Urinary bladder (tissue), 4 donors: ENCODE results near the gene EFR3B. TPM values are rescaled to one million over a fixed set of nuclear protein-coding genes. Genes with fewer than 3 reads are reported as not detected.
"Not testable (repeated sequence)": the region's sequence is repeated elsewhere in the genome, so short reads cannot be mapped to it uniquely, and the experiment has no call there.

ENCODE experiments used
- DNase-seq: peaks from one replicate; pipeline ENCODE4 v3.0.0-alpha.2; 2015; ENCODE audit errors: extremely low spot score
- H3K27ac ChIP-seq: one replicate; pipeline ENCODE4 v1.5.1; 2013; ENCODE audit warnings: low read depth, mild to moderate bottlenecking, moderate library complexity
- H3K36me3 ChIP-seq: one replicate; pipeline ENCODE4 v1.6.1; 2013; ENCODE audit warnings: mild to moderate bottlenecking, moderate library complexity; ENCODE audit not compliant: insufficient read depth
- H3K4me1 ChIP-seq: one replicate; pipeline ENCODE4 v1.6.1; 2013; ENCODE audit warnings: mild to moderate bottlenecking, moderate library complexity; ENCODE audit not compliant: insufficient read depth
- H3K4me3 ChIP-seq: one replicate; pipeline ENCODE4 v1.5.1; 2013; ENCODE audit warnings: low read depth, low read length
- WGBS: extraction: QIAGEN DNeasy Blood & Tissue Kit; methylation state at CpG from one replicate; pipeline ENCODE4 v1.1.7; 2013; 5-methylcytosine and 5-hydroxymethylcytosine counted together
- polyA plus RNA-seq: library from polyadenylated mRNA; stranded (reverse); fragments of 200-250 nt; gene quantifications from one replicate; pipeline ENCODE4 v1.2.3, GENCODE V29; 2013
- total RNA-seq: library from RNA; depleted of rRNA; stranded (reverse); fragments of >200 nt; gene quantifications from one replicate; pipeline ENCODE4 v1.2.3, GENCODE V29; 2014
- donor health status: healthy with polysubstance abuse.
- donor health status: healthy.

The EFR3B gene, protein sequence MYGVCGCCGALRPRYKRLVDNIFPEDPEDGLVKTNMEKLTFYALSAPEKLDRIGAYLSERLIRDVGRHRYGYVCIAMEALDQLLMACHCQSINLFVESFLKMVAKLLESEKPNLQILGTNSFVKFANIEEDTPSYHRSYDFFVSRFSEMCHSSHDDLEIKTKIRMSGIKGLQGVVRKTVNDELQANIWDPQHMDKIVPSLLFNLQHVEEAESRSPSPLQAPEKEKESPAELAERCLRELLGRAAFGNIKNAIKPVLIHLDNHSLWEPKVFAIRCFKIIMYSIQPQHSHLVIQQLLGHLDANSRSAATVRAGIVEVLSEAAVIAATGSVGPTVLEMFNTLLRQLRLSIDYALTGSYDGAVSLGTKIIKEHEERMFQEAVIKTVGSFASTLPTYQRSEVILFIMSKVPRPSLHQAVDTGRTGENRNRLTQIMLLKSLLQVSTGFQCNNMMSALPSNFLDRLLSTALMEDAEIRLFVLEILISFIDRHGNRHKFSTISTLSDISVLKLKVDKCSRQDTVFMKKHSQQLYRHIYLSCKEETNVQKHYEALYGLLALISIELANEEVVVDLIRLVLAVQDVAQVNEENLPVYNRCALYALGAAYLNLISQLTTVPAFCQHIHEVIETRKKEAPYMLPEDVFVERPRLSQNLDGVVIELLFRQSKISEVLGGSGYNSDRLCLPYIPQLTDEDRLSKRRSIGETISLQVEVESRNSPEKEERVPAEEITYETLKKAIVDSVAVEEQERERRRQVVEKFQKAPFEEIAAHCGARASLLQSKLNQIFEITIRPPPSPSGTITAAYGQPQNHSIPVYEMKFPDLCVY
- total RNA-seq (3.8 TPM), polyA plus RNA-seq (0.51 TPM)

DNA sequence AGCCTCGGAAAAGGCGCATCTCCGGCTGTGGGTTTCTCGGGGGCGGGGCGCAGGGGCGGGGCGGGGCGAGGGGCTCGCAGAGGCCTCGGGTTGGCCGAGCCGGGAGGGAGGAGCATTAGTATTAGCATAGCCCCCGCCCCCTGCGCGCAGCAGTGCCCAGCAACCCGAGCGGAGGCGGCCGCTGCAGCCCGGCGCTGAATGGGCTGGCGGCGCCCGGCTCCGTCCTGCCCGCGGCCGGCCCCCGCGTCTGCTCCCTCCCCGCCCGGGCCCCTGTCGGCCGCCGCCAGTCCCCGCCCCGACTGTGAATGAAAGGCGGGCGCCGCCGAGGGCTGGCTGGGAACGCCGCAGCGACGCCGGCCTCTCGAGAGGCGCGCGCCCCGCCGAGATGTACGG is at the start of gene EFR3B:
TSS of gene EFR3B (plus strand) at position 149 of the 393 bp plus-strand sequence. CDS start at position 386, 237 bp downstream.
- peak; percentile 87 for DNase-seq
- Histone ChIP-seq H3K4me3 (peak within 1 kb of the TSS; percentile 68), H3K27ac (no peak within 1 kb of the TSS), H3K4me1 (no peaks in the 10 kb centered on the region), H3K36me3 (no peaks in the 10 kb centered on the region)
- under 1% methylated on average over 54 of the region's 54 CpGs for WGBS

DNA sequence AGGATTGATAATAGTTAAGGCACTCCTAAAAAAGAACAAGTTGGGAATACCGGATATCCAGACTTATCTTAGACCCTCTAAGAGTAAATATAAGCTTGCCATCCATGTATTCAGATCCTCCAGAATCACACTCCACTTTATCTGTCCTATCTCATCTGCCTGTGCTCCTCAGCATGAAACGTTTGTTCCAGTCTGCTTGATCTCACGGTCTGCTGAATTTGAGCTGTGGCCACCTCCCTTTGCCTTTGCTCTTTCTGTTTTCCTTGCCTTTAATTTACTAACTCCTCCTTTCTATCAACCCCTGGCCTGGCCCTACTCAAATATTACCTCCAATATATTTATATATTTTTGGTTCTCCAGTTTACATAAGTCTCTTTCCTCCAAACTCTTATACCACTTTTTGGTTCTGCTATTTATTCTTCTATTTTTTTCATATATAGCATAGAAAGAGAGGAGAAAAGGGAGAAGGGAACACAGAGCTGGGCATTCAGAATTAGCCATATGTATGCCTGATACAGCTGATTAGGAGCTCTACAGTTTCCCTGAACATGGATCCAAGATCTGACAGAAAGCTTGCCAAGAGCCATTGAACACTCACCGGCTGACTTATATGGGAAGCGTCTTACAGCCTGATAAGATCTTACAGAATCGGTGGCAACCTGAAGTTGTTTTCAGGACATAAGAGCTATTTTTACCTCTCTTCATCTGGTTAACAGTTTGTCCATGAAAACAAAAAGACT is 48.3 kb upstream of the EFR3B start:
- Histone ChIP-seq H3K4me3 (no peak overlapping the region), H3K36me3 (no peaks in the 10 kb centered on the region), H3K4me1 (no peaks in the 10 kb centered on the region), H3K27ac (no peak overlapping the region)
- no peak for DNase-seq
- WGBS = 29% methylated on average over 6 of the region's 6 CpGs

DNA sequence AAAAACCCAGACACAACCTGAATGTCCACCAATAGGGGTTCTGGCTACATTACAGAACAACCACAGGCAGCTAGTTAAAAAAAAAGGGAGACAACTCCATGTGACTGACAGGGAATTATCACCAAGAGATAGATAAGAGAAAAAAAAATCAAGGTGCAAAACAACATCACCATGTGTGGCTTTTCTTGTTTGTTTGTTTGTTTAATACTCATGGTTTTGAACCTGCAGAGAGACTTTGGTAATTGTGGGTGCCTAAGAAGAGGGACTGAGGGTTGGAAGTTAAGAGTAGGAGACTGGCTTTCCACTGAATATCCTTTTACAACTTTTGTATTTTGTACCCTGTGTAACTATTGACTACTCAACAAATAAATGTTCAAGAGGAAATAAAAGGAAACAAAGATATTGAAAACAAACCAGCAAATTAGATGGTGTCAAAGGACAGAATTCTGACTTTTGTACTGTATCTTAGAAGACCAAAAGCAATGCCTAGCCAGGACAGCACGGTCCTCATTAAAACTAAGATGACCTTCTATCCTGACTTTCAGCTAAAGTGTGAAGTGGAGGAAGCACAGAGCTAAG is 47.6 kb upstream of the EFR3B start:
- DNase-seq = no peak
- Histone ChIP-seq H3K4me1 (no peaks in the 10 kb centered on the region), H3K4me3 (no peak overlapping the region), H3K36me3 (no peaks in the 10 kb centered on the region), H3K27ac (no peak overlapping the region)
- 70% methylated on average over 1 of the region's 1 CpG for whole genome bisulfite sequencing

DNA sequence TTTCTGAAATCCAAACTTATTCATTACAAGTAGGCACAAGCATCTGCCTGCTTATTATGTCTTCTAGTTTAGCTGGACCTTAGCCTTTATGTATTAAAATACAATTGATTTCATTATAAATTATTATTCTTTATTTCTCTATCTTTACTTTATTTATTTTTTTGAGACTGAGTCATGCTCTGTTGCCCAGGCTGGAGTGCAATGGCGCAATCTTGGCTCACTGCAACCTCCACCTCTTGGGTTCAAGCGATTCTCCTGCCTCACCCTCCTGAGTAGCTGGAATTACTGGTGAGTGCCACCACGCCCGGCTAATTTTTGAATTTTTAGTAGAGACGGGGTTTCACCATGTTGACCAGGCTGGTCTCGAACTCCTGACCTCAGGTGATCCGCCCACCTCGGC is 42.8 kb upstream of the EFR3B start:
- H3K27ac ChIP-seq, H3K4me1 ChIP-seq, H3K4me3 ChIP-seq, H3K36me3 ChIP-seq, DNase-seq: not testable (repeated sequence)
- 81% methylated on average over 8 of the region's 8 CpGs for WGBS

DNA sequence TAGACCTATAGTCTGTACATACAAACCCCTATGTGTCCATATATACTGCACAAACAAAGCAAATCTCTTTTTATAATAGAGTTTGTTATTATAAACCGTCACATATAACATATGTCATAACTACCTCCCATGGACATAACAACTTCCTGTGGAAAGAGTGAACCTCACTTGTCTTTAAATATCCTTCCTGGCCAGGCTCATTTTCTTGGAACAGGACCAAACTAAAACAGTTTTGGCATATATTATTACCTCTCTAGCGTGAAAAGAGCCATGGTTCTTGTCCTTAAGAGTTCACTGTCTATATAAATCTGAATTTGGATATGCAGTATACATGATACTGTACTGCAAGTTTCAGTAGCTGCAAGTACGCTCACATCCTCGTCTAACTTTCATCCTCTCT is 41.8 kb upstream of the EFR3B start:
- Histone ChIP-seq H3K27ac (no peak overlapping the region), H3K4me3 (no peak overlapping the region), H3K36me3 (no peaks in the 10 kb centered on the region), H3K4me1 (no peaks in the 10 kb centered on the region)
- DNase-seq = no peak
- WGBS = 34% methylated on average over 4 of the region's 4 CpGs

DNA sequence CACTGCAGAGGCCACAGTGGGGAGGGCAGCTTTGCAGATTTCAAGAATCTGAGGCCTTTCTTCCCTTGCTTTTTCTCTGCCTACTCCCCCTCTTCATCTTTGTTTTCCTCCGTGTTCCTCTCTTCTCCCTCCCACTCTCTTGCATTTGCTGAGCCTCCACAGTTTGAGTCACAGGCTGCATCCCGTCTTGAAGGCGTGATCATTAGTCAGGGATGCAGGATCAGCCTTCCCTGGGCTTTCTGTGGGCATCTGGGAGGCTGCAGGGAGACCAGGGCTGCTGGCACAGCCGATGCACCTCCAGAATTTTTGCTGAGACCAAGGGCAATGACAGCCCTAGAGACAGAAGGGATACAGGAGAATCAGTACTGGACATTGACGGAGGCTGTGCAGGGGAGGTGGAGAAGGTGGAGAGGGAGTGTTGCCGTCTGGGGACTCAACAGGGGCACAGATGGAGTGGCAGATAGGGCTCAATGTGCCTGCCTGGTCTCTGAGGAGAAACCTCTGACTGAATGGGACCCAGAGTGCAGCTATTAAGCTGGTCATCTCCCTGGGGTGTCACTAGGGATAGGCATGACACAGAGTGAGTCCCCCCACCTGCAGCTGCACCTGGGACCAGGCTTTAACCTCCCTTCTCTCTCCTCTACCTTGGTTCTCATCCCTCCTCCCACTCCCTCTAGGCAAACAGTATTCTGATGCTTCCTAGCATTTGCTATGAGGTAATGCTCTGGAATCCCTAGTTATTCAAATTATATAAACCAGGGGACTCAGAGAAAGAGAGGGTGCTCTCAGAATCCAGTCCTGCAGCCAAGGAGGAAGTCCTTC is 41.2 kb upstream of the EFR3B start:
- H3K36me3 ChIP-seq = no peaks in the 10 kb centered on the region
- no peak overlapping the region for H3K27ac ChIP-seq
- H3K4me3 ChIP-seq = no peak overlapping the region
- H3K4me1 ChIP-seq = no peaks in the 10 kb centered on the region
- no peak for DNase-seq
- 44% methylated on average over 6 of the region's 6 CpGs for WGBS

DNA sequence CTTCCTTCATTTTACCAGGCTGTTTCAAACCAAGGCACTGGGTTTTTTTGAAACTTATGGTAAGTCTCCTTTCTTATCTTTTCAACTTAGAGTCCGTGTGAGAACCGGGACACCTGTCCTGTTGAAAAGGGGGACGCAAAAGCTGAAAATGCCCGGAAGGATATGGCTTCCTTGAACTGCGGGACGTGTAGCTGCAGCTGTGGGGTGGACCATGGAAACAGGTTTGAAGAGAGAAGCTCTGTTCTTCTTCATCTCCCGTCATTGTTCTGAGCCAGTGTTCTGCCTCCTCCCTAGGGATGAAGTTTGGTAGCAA is 40.6 kb upstream of the EFR3B start:
- WGBS = 79% methylated on average over 7 of the region's 7 CpGs
- Histone ChIP-seq H3K4me3 (no peak overlapping the region), H3K4me1 (no peaks in the 10 kb centered on the region), H3K27ac (no peak overlapping the region), H3K36me3 (no peaks in the 10 kb centered on the region)
- no peak for DNase-seq

DNA sequence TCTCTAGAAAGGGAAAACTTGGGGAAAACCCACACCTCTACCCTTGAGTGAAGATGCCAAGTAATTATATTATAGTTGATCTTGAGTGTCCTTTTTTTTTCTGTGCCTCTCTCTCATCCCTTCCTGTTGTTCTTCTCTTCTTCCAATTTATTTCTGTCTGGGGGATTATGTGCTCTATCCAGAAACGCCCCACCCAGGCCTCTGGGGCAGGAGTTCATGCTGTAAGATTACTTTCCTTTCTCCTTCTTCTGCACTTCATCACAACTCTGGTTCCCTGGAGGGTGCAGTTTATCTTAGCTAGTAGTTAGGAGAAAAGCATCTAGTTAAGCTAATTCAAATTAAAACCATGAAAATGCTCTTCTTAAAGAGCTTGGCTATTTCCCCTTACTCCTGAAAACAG is 39.8 kb upstream of the EFR3B start:
- no peak overlapping the region for H3K27ac ChIP-seq
- H3K4me1 ChIP-seq = no peaks in the 10 kb centered on the region
- 39% methylated on average over 1 of the region's 1 CpG for WGBS
- H3K4me3 ChIP-seq = no peak overlapping the region
- no peak for DNase-seq
- H3K36me3 ChIP-seq = no peaks in the 10 kb centered on the region

DNA sequence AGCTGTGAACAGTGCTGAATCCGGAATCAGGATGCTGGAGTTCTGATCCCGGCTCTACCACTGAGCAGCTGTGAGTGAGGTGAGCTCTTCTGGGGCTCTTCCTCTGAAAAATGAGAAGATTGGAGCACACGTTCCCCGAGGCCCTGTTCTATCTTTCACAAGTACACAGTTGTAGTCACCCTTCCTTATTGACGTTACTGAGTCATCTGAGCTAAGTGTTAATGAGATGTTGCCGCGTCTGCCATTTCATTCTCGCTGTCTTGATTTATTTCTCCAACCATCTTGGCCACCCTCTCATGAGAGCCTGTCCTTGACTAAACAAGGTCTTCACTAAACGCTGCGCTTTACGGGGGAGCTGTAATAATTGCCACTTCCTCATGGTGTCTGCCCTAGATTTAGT is 31.9 kb upstream of the EFR3B start:
- Histone ChIP-seq H3K36me3 (no peaks in the 10 kb centered on the region), H3K4me3 (no peak overlapping the region), H3K4me1 (no peaks in the 10 kb centered on the region), H3K27ac (no peak overlapping the region)
- WGBS = 62% methylated on average over 11 of the region's 11 CpGs
- no peak for DNase-seq

DNA sequence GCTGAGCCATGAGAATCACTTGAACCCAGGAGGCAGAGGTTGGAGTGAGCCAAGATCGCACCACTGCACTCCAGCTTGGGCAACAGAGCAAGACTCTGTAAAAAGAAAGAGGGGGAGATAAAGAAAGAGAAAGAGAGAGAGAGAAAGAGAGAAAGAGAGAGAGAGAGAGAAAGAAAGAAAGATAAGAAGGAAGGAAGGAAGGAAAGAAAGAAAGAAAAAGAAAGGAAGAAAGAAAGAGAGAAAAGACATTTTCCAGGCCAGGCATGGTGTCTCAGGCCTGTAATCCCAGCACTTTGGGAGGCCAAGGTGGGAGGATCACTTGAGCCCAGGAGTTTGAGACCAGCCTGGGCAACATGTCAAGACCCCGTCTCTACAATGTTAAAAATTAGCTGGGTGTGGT is 30.5 kb upstream of the EFR3B start:
- DNase-seq, H3K36me3 ChIP-seq, H3K4me3 ChIP-seq, H3K27ac ChIP-seq, H3K4me1 ChIP-seq: not testable (repeated sequence)
- 97% methylated on average over 2 of the region's 2 CpGs for WGBS

DNA sequence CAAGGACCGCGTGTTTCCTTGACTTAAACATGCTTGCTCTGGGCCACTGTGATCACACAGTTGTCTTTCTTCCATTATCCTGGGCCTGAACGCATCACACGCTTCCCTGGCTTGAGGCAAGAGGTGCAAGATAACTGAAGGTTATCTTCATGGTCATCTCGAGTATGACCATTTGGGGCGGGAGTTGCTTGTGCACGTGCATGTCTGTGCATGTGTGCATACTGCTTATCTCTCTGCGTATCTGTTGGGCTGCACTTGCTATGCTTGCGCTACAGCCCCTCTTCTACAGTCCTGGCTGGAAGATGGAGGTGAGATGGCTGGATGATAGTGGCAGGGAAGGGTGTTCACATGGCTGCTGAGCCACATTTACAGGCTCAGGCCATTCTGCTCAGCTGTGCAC is 27.2 kb upstream of the EFR3B start:
- Histone ChIP-seq H3K36me3 (no peaks in the 10 kb centered on the region), H3K4me3 (no peak overlapping the region), H3K27ac (no peak overlapping the region), H3K4me1 (no peaks in the 10 kb centered on the region)
- DNase-seq = no peak
- 83% methylated on average over 9 of the region's 9 CpGs for WGBS

DNA sequence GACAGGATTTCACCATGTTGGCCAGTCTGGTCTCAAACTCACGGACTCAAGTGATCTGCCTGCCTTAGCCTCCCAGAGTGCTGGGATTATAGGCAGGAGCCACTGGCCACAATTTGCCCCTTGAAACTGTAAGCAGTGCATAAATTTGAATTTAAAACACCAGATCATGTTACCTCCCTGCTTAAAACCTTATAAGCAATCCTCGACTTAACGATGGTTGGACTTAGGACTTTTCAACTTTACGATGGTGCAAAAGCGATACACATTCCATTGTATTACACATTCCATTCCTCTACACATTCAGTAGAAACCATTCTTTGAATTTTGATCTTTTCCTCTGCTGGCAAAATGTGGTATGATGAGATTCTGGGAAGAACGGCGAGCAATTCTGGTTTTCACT is 23.2 kb upstream of the EFR3B start:
- H3K27ac ChIP-seq = no peak overlapping the region
- no peak for DNase-seq
- 65% methylated on average over 7 of the region's 7 CpGs for WGBS
- H3K4me1 ChIP-seq = no peaks in the 10 kb centered on the region
- H3K36me3 ChIP-seq = no peaks in the 10 kb centered on the region
- no peak overlapping the region for H3K4me3 ChIP-seq
